ENCODE measurements around the gene RNF215. TPM values are rescaled to one million over a fixed set of nuclear protein-coding genes. Genes with fewer than 3 reads are reported as not detected.

Gene RNF215
- total and polyA plus RNA-seq, 2 donors (not counting 3 experiments of a cell fraction or from before 2014, with no cell fraction given) = 16.7 to 26.9 TPM

DNA sequence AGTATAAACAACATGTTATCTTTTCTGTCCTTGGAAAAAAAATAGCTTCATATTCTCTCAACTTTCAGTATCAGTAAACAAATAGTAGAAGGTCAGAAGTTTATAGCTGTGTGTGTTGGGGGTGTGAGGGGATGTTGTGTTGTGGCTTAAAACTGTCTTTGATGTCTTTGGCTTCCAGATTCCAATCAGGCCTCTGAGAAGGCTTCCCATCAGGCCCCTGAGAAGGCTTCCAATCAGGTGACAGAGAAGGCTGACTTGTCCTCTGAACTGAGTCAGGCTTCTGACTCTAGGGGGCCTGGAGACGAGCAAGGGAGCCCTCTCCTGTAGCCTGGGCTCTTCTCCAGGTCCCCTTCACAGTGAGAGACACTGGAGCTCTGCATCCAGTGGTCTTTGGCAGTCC, 47.6 kb upstream of the RNF215 start:
- Histone ChIP-seq H2AFZ (ENCODE audit: low read depth, low read length) (no peak overlapping the region), H3K79me2 (ENCODE audit: control insufficient read depth, insufficient read depth, low read length) (no peaks in the 10 kb centered on the region), H3K9me3 (replicated peaks; ENCODE audit: control insufficient read depth, insufficient read depth, low read length) (no peaks in the 10 kb centered on the region), H3K27me3 (ENCODE audit: control insufficient read depth in 2 of 2, insufficient read depth in 2 of 2, low read length in 2 of 2) (no peaks in the 10 kb centered on the region), H3K4me3 (replicated peaks in 1 of 3; ENCODE audit: insufficient read depth in 1 of 3, low read depth in 1 of 3, low read length in 3 of 3) (no peak overlapping the region), H3K4me1 (ENCODE audit: control insufficient read depth, extremely low read depth, insufficient read depth, low read length) (peaks cover 10% of the 10 kb centered on the region), H3K36me3 (ENCODE audit: control insufficient read depth in 2 of 2, extremely low read depth in 1 of 2, insufficient read depth in 2 of 2, low read length in 2 of 2) (no peaks in the 10 kb centered on the region), H3K9me1 (replicated peaks; ENCODE audit: control insufficient read depth, extremely low read depth, insufficient read depth, low read length) (no peaks in the 10 kb centered on the region), H3K4me2 (ENCODE audit: insufficient read depth, low read length) (no peak overlapping the region), H4K20me1 (replicated peaks; ENCODE audit: control insufficient read depth, extremely low read depth, insufficient read depth, low read length) (no peaks in the 10 kb centered on the region), H3K27ac (ENCODE audit: insufficient read depth, low read depth, low read length) (peak overlapping the region; percentile 63), H3K9ac (replicated peaks; ENCODE audit: extremely low read depth, insufficient read depth, low read length) (no peak overlapping the region)
- DNase-seq (ENCODE audit: low read depth, low spot score) (no peak), FAIRE-seq (no peak)
- TF ChIP-seq POLR2AphosphoS5 (IDR thresholded peaks at IDR 0.05; ENCODE audit: insufficient read depth, low read depth, low read length) = no peak
- TF ChIP-seq EZH2 (IDR thresholded peaks at IDR 0.05; ENCODE audit: borderline replicate concordance, low read depth, low read length, severe bottlenecking) = no peak
- no peak for TF ChIP-seq JUN (IDR thresholded peaks at IDR 0.05; ENCODE audit: borderline replicate concordance, insufficient read depth, insufficient read length, low read depth)
- TF ChIP-seq CTCF (IDR thresholded peaks at IDR 0.05; ENCODE audit: extremely low read depth in 1 of 2, insufficient read depth in 1 of 2, low read depth in 1 of 2, low read length in 2 of 2) = no peak
- TF ChIP-seq, protein P1, sequence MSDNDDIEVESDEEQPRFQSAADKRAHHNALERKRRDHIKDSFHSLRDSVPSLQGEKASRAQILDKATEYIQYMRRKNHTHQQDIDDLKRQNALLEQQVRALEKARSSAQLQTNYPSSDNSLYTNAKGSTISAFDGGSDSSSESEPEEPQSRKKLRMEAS (IDR thresholded peaks at IDR 0.05; ENCODE audit: insufficient read depth, insufficient read length) = no peak
- TF ChIP-seq GATA2 (IDR thresholded peaks at IDR 0.05; ENCODE audit: insufficient read depth, insufficient read length, low read depth, low read length) = no peak
- TF ChIP-seq FOS (IDR thresholded peaks at IDR 0.05; ENCODE audit: borderline replicate concordance, insufficient read depth, low read length) = no peak
- no peak for TF ChIP-seq POLR2A (IDR thresholded peaks at IDR 0.05; ENCODE audit: low read depth, low read length)
- no peak for TF ChIP-seq MYC (IDR thresholded peaks at IDR 0.05; ENCODE audit: low read depth, low read length)
- BruUV-seq (replicated peaks) = no TSS peak
- ChIA-PET CTCF (interaction anchor here (1.2 kb wide), 1 partner anchor 10 kb away, joined by 3 read pairs; no protein-coding TSS in a partner anchor), POLR2A (no interaction called here)
- dilution Hi-C loops (cut with MboI; ENCODE audit: extremely low pct_ligation_motif_present, low sequenced_read_pairs) = no loop called here
- intact Hi-C loops (cut with micrococcal nuclease) = no loop called here
